ENCODE results near the gene CDC42EP4. TPM values are rescaled to one million over a fixed set of nuclear protein-coding genes. Genes with fewer than 3 reads are reported as not detected.
"Not testable (repeated sequence)": the region's sequence is repeated elsewhere in the genome, so short reads cannot be mapped to it uniquely, and the experiment has no call there.

Gene CDC42EP4
- polyA plus RNA-seq, 2 donors = 15.7 to 20.0 TPM

- peak overlapping the region; percentile 14 to 34 for H3K27ac ChIP-seq (ENCODE audit: low read depth in 2 of 2, low read length in 1 of 2)
- H3K36me3 ChIP-seq (ENCODE audit: control insufficient read depth in 2 of 2, insufficient read depth in 2 of 2, low read length in 1 of 2) = no peaks in the 10 kb centered on the region
- H3K4me3 ChIP-seq (ENCODE audit: low read depth in 1 of 2, low read length in 2 of 2) = no peak overlapping the region
- H3K9me3 ChIP-seq (ENCODE audit: control insufficient read depth in 2 of 2, insufficient read depth in 1 of 2, low read depth in 1 of 2, low read length in 1 of 2) = no peaks in the 10 kb centered on the region
- H3K27me3 ChIP-seq (ENCODE audit: control insufficient read depth in 1 of 2, insufficient read depth in 2 of 2, low read length in 2 of 2) = no peaks in the 10 kb centered on the region
- 68 to 69% methylated on average over 13 of the region's 13 CpGs for WGBS, 2 donors
- H3K4me1 ChIP-seq (ENCODE audit: control insufficient read depth in 2 of 2, insufficient read depth in 2 of 2, low read length in 1 of 2) = peaks cover 0 to 29% of the 10 kb centered on the region in 2 donors
Measured at GRCh38 chr17:73338050-73338521, 26.3 kb upstream of the CDC42EP4 start.

- no peaks in the 10 kb centered on the region for H3K9me3 ChIP-seq (ENCODE audit: control insufficient read depth in 2 of 2, insufficient read depth in 1 of 2, low read depth in 1 of 2, low read length in 1 of 2)
- peaks cover 0 to 23% of the 10 kb centered on the region in 2 donors for H3K4me1 ChIP-seq (ENCODE audit: control insufficient read depth in 2 of 2, insufficient read depth in 2 of 2, low read length in 1 of 2)
- H3K36me3 ChIP-seq (ENCODE audit: control insufficient read depth in 2 of 2, insufficient read depth in 2 of 2, low read length in 1 of 2) = no peaks in the 10 kb centered on the region
- no peak overlapping the region for H3K27ac ChIP-seq (ENCODE audit: low read depth in 2 of 2, low read length in 1 of 2)
- 73 to 82% methylated on average over 4 of the region's 4 CpGs for WGBS, 2 donors
- no peaks in the 10 kb centered on the region for H3K27me3 ChIP-seq (ENCODE audit: control insufficient read depth in 1 of 2, insufficient read depth in 2 of 2, low read length in 2 of 2)
- H3K4me3 ChIP-seq (ENCODE audit: low read depth in 1 of 2, low read length in 2 of 2) = no peak overlapping the region
Measured at GRCh38 chr17:73337330-73337710, 25.5 kb upstream of the CDC42EP4 start.

- H3K4me3 ChIP-seq (ENCODE audit: low read depth in 1 of 2, low read length in 2 of 2) = no peak overlapping the region
- peaks cover 0 to 17% of the 10 kb centered on the region in 2 donors for H3K4me1 ChIP-seq (ENCODE audit: control insufficient read depth in 2 of 2, insufficient read depth in 2 of 2, low read length in 1 of 2)
- 82 to 85% methylated on average over 13 of the region's 13 CpGs for WGBS, 2 donors
- H3K27me3 ChIP-seq (ENCODE audit: control insufficient read depth in 1 of 2, insufficient read depth in 2 of 2, low read length in 2 of 2) = no peaks in the 10 kb centered on the region
- no peaks in the 10 kb centered on the region for H3K36me3 ChIP-seq (ENCODE audit: control insufficient read depth in 2 of 2, insufficient read depth in 2 of 2, low read length in 1 of 2)
- H3K27ac ChIP-seq (ENCODE audit: low read depth in 2 of 2, low read length in 1 of 2) = peak overlapping the region; percentile 70 to 93
- no peaks in the 10 kb centered on the region for H3K9me3 ChIP-seq (ENCODE audit: control insufficient read depth in 2 of 2, insufficient read depth in 1 of 2, low read depth in 1 of 2, low read length in 1 of 2)
Measured at GRCh38 chr17:73336408-73337329, 24.9 kb upstream of the CDC42EP4 start.

GRCh38 chr17:73335591-73336407 lies 24.0 kb upstream of the CDC42EP4 start:
- Histone ChIP-seq H3K36me3 (ENCODE audit: control insufficient read depth in 2 of 2, insufficient read depth in 2 of 2, low read length in 1 of 2) (no peaks in the 10 kb centered on the region), H3K27ac (ENCODE audit: low read depth in 2 of 2, low read length in 1 of 2) (peak overlapping the region; percentile 93), H3K4me1 (ENCODE audit: control insufficient read depth in 2 of 2, insufficient read depth in 2 of 2, low read length in 1 of 2) (peaks cover 0 to 13% of the 10 kb centered on the region in 2 donors), H3K9me3 (ENCODE audit: control insufficient read depth in 2 of 2, insufficient read depth in 1 of 2, low read depth in 1 of 2, low read length in 1 of 2) (no peaks in the 10 kb centered on the region), H3K4me3 (ENCODE audit: low read depth in 1 of 2, low read length in 2 of 2) (no peak overlapping the region), H3K27me3 (ENCODE audit: control insufficient read depth in 1 of 2, insufficient read depth in 2 of 2, low read length in 2 of 2) (no peaks in the 10 kb centered on the region)
- WGBS, 2 donors = 50 to 52% methylated on average over 12 of the region's 12 CpGs

GRCh38 chr17:73334771-73335513 lies 23.1 kb upstream of the CDC42EP4 start:
- no peaks in the 10 kb centered on the region for H3K27me3 ChIP-seq (ENCODE audit: control insufficient read depth in 1 of 2, insufficient read depth in 2 of 2, low read length in 2 of 2)
- 53 to 59% methylated on average over 12 of the region's 12 CpGs for WGBS, 2 donors
- no peaks in the 10 kb centered on the region for H3K36me3 ChIP-seq (ENCODE audit: control insufficient read depth in 2 of 2, insufficient read depth in 2 of 2, low read length in 1 of 2)
- H3K4me3 ChIP-seq (ENCODE audit: low read depth in 1 of 2, low read length in 2 of 2) = no peak overlapping the region
- H3K4me1 ChIP-seq (ENCODE audit: control insufficient read depth in 2 of 2, insufficient read depth in 2 of 2, low read length in 1 of 2) = peaks cover 0 to 13% of the 10 kb centered on the region in 2 donors
- peak overlapping the region; percentile 93 for H3K27ac ChIP-seq (ENCODE audit: low read depth in 2 of 2, low read length in 1 of 2)
- H3K9me3 ChIP-seq (ENCODE audit: control insufficient read depth in 2 of 2, insufficient read depth in 1 of 2, low read depth in 1 of 2, low read length in 1 of 2) = no peaks in the 10 kb centered on the region

GRCh38 chr17:73333445-73333844 lies 21.6 kb upstream of the CDC42EP4 start:
- not testable (repeated sequence) for H3K4me3 ChIP-seq (ENCODE audit: low read depth in 1 of 2, low read length in 2 of 2); H3K36me3 ChIP-seq (ENCODE audit: control insufficient read depth in 2 of 2, insufficient read depth in 2 of 2, low read length in 1 of 2); H3K27ac ChIP-seq (ENCODE audit: low read depth in 2 of 2, low read length in 1 of 2); H3K9me3 ChIP-seq (ENCODE audit: control insufficient read depth in 2 of 2, insufficient read depth in 1 of 2, low read depth in 1 of 2, low read length in 1 of 2); H3K27me3 ChIP-seq (ENCODE audit: control insufficient read depth in 1 of 2, insufficient read depth in 2 of 2, low read length in 2 of 2)
- WGBS, 2 donors = 59 to 71% methylated on average over 9 of the region's 9 CpGs
- peaks cover 0 to 13% of the 10 kb centered on the region in 2 donors for H3K4me1 ChIP-seq (ENCODE audit: control insufficient read depth in 2 of 2, insufficient read depth in 2 of 2, low read length in 1 of 2)

GRCh38 chr17:73331060-73331459 lies 19.3 kb upstream of the CDC42EP4 start:
- Histone ChIP-seq H3K9me3 (ENCODE audit: control insufficient read depth in 2 of 2, insufficient read depth in 1 of 2, low read depth in 1 of 2, low read length in 1 of 2) (no peaks in the 10 kb centered on the region), H3K27ac (ENCODE audit: low read depth in 2 of 2, low read length in 1 of 2) (no peak overlapping the region), H3K4me3 (ENCODE audit: low read depth in 1 of 2, low read length in 2 of 2) (no peak overlapping the region), H3K27me3 (ENCODE audit: control insufficient read depth in 1 of 2, insufficient read depth in 2 of 2, low read length in 2 of 2) (no peaks in the 10 kb centered on the region), H3K4me1 (ENCODE audit: control insufficient read depth in 2 of 2, insufficient read depth in 2 of 2, low read length in 1 of 2) (peaks cover 0 to 6% of the 10 kb centered on the region in 2 donors), H3K36me3 (ENCODE audit: control insufficient read depth in 2 of 2, insufficient read depth in 2 of 2, low read length in 1 of 2) (no peaks in the 10 kb centered on the region)
- WGBS, 2 donors = 58 to 83% methylated on average over 3 of the region's 3 CpGs

- Histone ChIP-seq H3K36me3 (ENCODE audit: control insufficient read depth in 2 of 2, insufficient read depth in 2 of 2, low read length in 1 of 2) (no peaks in the 10 kb centered on the region), H3K27ac (ENCODE audit: low read depth in 2 of 2, low read length in 1 of 2) (no peak overlapping the region), H3K27me3 (ENCODE audit: control insufficient read depth in 1 of 2, insufficient read depth in 2 of 2, low read length in 2 of 2) (no peaks in the 10 kb centered on the region), H3K4me3 (ENCODE audit: low read depth in 1 of 2, low read length in 2 of 2) (no peak overlapping the region), H3K4me1 (ENCODE audit: control insufficient read depth in 2 of 2, insufficient read depth in 2 of 2, low read length in 1 of 2) (peaks cover 0 to 9% of the 10 kb centered on the region in 2 donors), H3K9me3 (ENCODE audit: control insufficient read depth in 2 of 2, insufficient read depth in 1 of 2, low read depth in 1 of 2, low read length in 1 of 2) (no peaks in the 10 kb centered on the region)
- WGBS, 2 donors = 82 to 92% methylated on average over 7 of the region's 7 CpGs
Measured at GRCh38 chr17:73327676-73328075, 15.9 kb upstream of the CDC42EP4 start.

- no peaks in the 10 kb centered on the region for H3K36me3 ChIP-seq (ENCODE audit: control insufficient read depth in 2 of 2, insufficient read depth in 2 of 2, low read length in 1 of 2)
- peaks cover 0 to 9% of the 10 kb centered on the region in 2 donors for H3K4me1 ChIP-seq (ENCODE audit: control insufficient read depth in 2 of 2, insufficient read depth in 2 of 2, low read length in 1 of 2)
- no peak overlapping the region for H3K27ac ChIP-seq (ENCODE audit: low read depth in 2 of 2, low read length in 1 of 2)
- H3K27me3 ChIP-seq (ENCODE audit: control insufficient read depth in 1 of 2, insufficient read depth in 2 of 2, low read length in 2 of 2) = no peaks in the 10 kb centered on the region
- H3K4me3 ChIP-seq (ENCODE audit: low read depth in 1 of 2, low read length in 2 of 2) = no peak overlapping the region
- WGBS, 2 donors = 35 to 55% methylated on average over 4 of the region's 4 CpGs
- no peaks in the 10 kb centered on the region for H3K9me3 ChIP-seq (ENCODE audit: control insufficient read depth in 2 of 2, insufficient read depth in 1 of 2, low read depth in 1 of 2, low read length in 1 of 2)
Measured at GRCh38 chr17:73325527-73325842, 13.7 kb upstream of the CDC42EP4 start.

All from esophagus (tissue), 2 donors.